GM19035 (cell line): ENCODE results near the gene MAPK7.

Experiments
- ATAC-seq: cut with Tn5 transposase; IDR thresholded peaks from one replicate; pipeline ENCODE4 v1.9.1; 2021; ENCODE audit not compliant: unreplicated experiment

MAPK7 gene

GRCh38 chr17:19414396-19415280 lies 36.3 kb downstream of the MAPK7 start:
- ATAC-seq = no peak

- no peak for ATAC-seq
These were observed 37.0 kb downstream of the MAPK7 start for GRCh38 chr17:19415311-19415710.

- ATAC-seq = no peak
These were observed 37.8 kb downstream of the MAPK7 start for GRCh38 chr17:19415806-19416775.

DNA sequence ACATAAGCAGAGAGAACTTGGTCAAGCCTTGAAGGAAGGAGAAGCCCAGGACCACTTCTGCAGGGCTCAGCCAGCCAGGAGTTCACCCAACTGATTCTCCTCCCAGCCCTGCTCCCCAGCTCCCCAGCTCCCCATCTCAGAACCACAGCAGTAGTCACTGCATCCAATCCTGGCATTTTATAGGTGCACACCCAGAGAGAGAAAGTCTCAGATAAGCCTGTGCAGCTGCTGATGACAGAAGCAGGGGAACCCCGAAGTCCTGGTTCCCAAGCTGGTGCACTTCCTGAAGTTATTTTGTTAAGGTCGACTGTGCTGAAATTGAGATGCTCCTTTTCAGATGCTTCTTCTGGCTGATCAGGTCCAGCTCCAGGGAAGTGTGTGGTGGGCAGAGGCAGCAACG lies 39.3 kb downstream of the MAPK7 start:
- no peak for ATAC-seq

DNA sequence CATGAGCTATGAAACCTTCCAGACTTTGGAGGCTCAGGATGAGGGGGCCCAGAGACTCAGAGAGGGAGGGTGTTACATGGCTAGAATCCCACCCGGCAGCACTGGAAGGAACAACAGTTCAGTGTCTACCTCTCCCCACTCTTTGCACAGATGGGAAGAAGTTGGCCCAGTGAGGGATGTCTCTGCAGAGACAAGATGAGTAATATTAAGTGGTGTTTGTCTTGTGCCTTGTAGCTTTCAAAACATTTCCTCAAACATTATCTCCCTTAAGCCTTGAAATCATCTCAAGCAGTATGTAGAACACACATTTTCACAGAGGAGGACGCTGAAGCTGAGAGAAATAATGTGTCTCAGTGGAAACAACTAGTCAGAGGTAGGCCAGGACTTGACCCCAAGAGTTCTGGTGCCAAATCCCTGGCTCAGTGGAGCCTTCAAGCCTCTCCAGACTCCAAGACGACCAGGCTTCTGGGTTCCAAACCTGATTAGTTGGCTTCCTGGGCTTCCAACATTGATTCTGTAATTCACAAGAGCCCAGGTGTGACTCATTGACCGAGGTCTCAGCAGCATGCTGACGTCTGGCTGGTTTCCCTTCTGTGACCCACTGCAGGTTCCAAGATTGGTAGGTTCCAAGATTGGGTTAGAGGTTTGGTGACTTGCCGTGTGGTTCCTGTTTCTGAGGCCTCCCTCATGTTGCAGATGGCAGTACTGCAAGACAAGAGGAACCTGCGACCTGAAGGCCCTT lies 40.1 kb downstream of the MAPK7 start:
- ATAC-seq = no peak

DNA sequence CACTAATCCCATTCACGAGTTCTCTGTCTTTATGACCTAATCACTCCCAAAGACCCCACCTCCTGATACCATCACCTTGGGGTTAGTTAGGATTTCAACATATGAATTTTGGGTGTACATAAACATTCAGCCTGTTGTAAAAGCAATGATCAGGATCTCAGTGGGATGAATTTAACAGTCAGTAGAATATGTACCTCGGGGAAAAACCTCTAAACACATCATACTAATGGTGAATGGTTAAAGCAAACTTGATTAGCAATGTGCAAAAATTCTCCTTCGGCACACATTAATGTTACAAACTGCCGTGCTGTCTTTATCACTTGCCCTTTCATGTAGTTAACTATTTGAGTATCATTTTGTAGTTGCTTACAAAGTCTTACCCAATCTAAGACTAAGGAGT lies 42.9 kb downstream of the MAPK7 start:
- ATAC-seq = no peak

- ATAC-seq = no peak
These were observed 43.6 kb downstream of the MAPK7 start for GRCh38 chr17:19421926-19422325.

GRCh38 chr17:19424934-19425868 lies 46.9 kb downstream of the MAPK7 start:
- ATAC-seq = no peak

DNA sequence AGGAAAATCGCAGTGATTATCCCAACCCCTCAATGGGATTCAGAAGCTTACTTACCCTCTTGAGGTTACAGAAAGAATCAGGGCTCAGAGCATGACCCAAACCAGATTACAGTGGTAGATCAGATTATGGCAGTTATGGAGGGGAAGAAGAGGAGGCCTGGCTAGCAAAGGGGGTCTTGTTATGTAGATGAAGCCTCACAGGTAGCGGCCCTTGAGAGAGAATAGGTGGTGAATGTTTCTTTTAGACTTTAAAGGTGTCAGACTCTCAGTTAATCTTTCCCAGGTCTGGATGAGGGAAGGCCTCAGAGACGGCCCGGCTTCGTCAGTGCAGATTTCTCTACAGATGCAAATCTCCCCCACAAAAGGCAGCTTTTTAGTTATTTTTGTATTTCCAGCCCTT lies 48.3 kb downstream of the MAPK7 start:
- ATAC-seq = no peak

- ATAC-seq = no peak
These were observed 53.4 kb downstream of the MAPK7 start for GRCh38 chr17:19431691-19432090.
